Measurements from ENCODE around the gene RBFOX2.
"Not testable (repeated sequence)": the region's sequence is repeated elsewhere in the genome, so short reads cannot be mapped to it uniquely, and the experiment has no call there.

Gene RBFOX2

GRCh38 chr22:35775339-35775738 is 253.3 kb downstream of the RBFOX2 start:
- no peak for DNase-seq (ENCODE audit: low spot score)

GRCh38 chr22:35769974-35770373 is 258.6 kb downstream of the RBFOX2 start:
- no peak for DNase-seq (ENCODE audit: low spot score)

GRCh38 chr22:35766654-35767580 is 261.7 kb downstream of the RBFOX2 start:
- DNase-seq (ENCODE audit: low spot score): no peak

- no peak for DNase-seq (ENCODE audit: low spot score)
These were observed 267.6 kb downstream of the RBFOX2 start for GRCh38 chr22:35761037-35761436.

GRCh38 chr22:35758394-35758793 is 270.2 kb downstream of the RBFOX2 start:
- no peak for DNase-seq (ENCODE audit: low spot score)

GRCh38 chr22:35756722-35757121 is 271.9 kb downstream of the RBFOX2 start:
- DNase-seq (ENCODE audit: low spot score): no peak

- no peak for DNase-seq (ENCODE audit: low spot score)
These were observed 273.9 kb downstream of the RBFOX2 start for GRCh38 chr22:35754761-35755160.

- no peak for DNase-seq (ENCODE audit: low spot score)
These were observed 275.8 kb downstream of the RBFOX2 start for GRCh38 chr22:35752863-35753189.

- DNase-seq (ENCODE audit: low spot score): no peak
These were observed 276.4 kb downstream of the RBFOX2 start for GRCh38 chr22:35752006-35752862.

- DNase-seq (ENCODE audit: low spot score): no peak
These were observed 278.8 kb downstream of the RBFOX2 start for GRCh38 chr22:35749808-35750207.

- no peak for DNase-seq (ENCODE audit: low spot score)
These were observed 281.5 kb downstream of the RBFOX2 start for GRCh38 chr22:35746946-35747703.

- DNase-seq (ENCODE audit: low spot score): no peak
These were observed 282.4 kb downstream of the RBFOX2 start for GRCh38 chr22:35746248-35746647.

GRCh38 chr22:35743326-35743860 is 285.2 kb downstream of the RBFOX2 start:
- DNase-seq (ENCODE audit: low spot score): no peak

- DNase-seq (ENCODE audit: low spot score): no peak
These were observed 286.1 kb downstream of the RBFOX2 start for GRCh38 chr22:35742342-35743100.

GRCh38 chr22:35740616-35741015 is 288.0 kb downstream of the RBFOX2 start:
- no peak for DNase-seq (ENCODE audit: low spot score)

GRCh38 chr22:35739931-35740380 is 288.7 kb downstream of the RBFOX2 start:
- no peak for DNase-seq (ENCODE audit: low spot score)

- DNase-seq (ENCODE audit: low spot score): no peak
These were observed 289.3 kb downstream of the RBFOX2 start for GRCh38 chr22:35739076-35739930.

GRCh38 chr22:35737886-35738285 is 290.7 kb downstream of the RBFOX2 start:
- DNase-seq (ENCODE audit: low spot score): not testable (repeated sequence)

- DNase-seq (ENCODE audit: low spot score): no peak
These were observed 291.9 kb downstream of the RBFOX2 start for GRCh38 chr22:35736701-35737100.

GRCh38 chr22:35736166-35736565 is 292.5 kb downstream of the RBFOX2 start:
- no peak for DNase-seq (ENCODE audit: low spot score)
